ENCODE measurements around the gene RAD51B.

The RAD51B gene

DNA sequence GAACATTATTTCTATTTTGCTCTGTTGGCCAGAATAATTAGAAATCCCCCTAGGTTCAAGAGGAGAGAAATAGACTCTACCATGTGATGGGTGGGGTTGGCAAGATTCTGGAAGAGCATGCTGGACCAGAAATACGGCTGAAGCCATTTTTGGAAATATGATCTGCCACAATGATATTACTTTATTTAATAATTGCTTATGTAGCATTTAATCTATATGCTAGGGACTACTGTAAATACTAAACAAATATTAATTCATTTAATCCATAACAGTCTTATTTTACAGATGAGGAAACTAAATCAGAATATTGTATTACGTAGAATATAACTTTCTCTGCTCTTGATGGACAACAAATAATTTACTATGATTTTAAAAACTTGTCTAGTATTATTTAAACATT lies 193.7 kb downstream of the RAD51B start:
- no peak overlapping the region for H3K4me3 ChIP-seq (replicated peaks; ENCODE audit: low read depth, low read length)
- TF ChIP-seq CTCF (IDR thresholded peaks at IDR 0.05; ENCODE audit: low read length, missing control alignments): no peak

GRCh38 chr14:68014771-68015170 lies 195.2 kb downstream of the RAD51B start:
- DNase-seq (ENCODE audit: low read depth): no peak
- TF ChIP-seq CTCF (IDR thresholded peaks at IDR 0.05; ENCODE audit: low read length, missing control alignments): no peak
- no peak overlapping the region for H3K4me3 ChIP-seq (replicated peaks; ENCODE audit: low read depth, low read length)

More for the DNA sequence above, 193.7 kb downstream of the RAD51B start:
- no peak for DNase-seq (ENCODE audit: low read depth)

GRCh38 chr14:68015356-68016254 lies 196.0 kb downstream of the RAD51B start:
- DNase-seq (ENCODE audit: low read depth): no peak
- H3K4me3 ChIP-seq (replicated peaks; ENCODE audit: low read depth, low read length): no peak overlapping the region
- no peak for TF ChIP-seq CTCF (IDR thresholded peaks at IDR 0.05; ENCODE audit: low read length, missing control alignments)

DNA sequence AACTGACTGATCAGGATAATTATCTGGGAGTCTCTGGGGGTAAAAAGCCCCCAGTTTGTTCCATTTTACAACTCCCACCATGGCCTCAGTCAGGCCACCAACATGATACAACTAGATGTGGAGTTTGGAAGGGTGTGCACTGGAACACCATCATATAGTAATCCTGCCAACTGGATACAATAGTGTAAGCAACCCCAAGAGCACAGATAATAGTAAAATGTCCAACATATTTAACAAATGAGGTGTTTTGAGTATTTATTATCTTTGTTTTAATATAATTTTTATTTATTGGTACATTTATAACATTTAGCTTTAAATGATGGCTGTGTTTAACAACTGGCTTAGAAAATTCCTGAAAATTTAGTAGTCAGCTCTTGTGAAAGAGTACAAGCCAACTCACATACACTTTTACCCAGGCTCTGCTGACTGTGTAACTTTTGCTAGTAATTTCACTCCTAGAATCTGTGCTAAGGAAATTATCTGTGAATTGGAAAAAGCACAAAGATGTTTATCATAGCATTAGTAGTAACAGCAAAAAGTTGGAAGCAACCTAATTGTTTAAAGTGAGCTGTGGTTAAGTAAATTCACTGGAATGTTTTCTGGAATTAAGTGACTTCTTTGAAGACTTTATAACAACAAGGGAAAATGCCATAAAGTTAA lies 196.8 kb downstream of the RAD51B start:
- no peak for TF ChIP-seq CTCF (IDR thresholded peaks at IDR 0.05; ENCODE audit: low read length, missing control alignments)
- H3K4me3 ChIP-seq (replicated peaks; ENCODE audit: low read depth, low read length): no peak overlapping the region
- DNase-seq (ENCODE audit: low read depth): peak; percentile 45

DNA sequence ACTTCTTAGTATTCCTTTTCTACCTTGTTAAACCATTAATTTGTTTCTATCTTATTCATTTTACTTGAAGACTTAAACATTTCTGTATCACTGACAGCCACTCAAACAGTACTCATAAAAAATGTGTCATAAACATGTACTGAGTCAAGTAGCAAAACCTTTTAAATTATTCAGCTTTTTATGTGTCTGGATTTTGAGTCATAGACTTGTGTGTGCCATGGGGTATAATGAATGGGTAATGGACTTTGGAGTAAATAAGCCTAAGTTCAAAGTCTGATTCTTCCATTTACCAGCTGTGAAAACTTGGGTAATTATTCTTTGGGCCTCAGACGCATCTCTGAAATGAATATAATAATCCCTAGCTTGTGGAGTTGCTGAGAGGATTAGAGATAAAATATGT lies 199.0 kb downstream of the RAD51B start:
- H3K4me3 ChIP-seq (replicated peaks; ENCODE audit: low read depth, low read length): no peak overlapping the region
- no peak for DNase-seq (ENCODE audit: low read depth)
- no peak for TF ChIP-seq CTCF (IDR thresholded peaks at IDR 0.05; ENCODE audit: low read length, missing control alignments)

DNA sequence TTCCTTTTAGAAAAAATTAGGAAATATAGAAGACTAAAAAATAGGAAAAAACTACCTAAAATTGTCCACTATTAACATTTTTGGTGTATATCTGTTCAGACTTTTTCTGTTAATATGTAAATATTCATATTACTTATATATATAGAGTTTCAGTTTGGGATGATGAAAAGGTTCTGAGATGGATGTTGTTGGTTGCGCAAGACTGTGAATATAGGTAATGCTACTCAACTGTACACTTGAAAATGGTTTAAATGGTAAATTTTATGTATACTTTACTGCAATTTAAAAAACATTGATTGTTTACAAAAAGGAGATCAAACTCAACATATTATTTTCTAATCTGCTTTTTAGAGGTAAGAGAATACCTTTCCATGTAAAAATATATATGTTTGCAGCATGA lies 200.9 kb downstream of the RAD51B start:
- no peak for DNase-seq (ENCODE audit: low read depth)
- no peak for TF ChIP-seq CTCF (IDR thresholded peaks at IDR 0.05; ENCODE audit: low read length, missing control alignments)
- H3K4me3 ChIP-seq (replicated peaks; ENCODE audit: low read depth, low read length): no peak overlapping the region
